ENCODE results near the gene COL6A5. TPM values are rescaled to one million over a fixed set of nuclear protein-coding genes. Genes with fewer than 3 reads are reported as not detected.

Gene COL6A5
- total RNA-seq, 1 experiment from 2014 or later = not detected

- ChIA-PET CTCF (no interaction called here), POLR2A (no interaction called here)
- peaks cover 6% of the 10 kb centered on the region for H3K4me1 Mint-ChIP-seq (ENCODE audit: low read depth, unreplicated experiment)
- BruUV-seq (replicated peaks) = no TSS peak
- no peak for TF ChIP-seq CTCF (IDR thresholded peaks at IDR 0.05; ENCODE audit: insufficient read depth in 1 of 2, low read depth in 1 of 2, low read length in 1 of 2, severe bottlenecking in 1 of 2, unreplicated experiment in 1 of 2)
- no peak for DNase-seq
- no peaks in the 10 kb centered on the region for H3K36me3 Mint-ChIP-seq (ENCODE audit: insufficient read depth, unreplicated experiment)
- Histone ChIP-seq H3K4me1 (no peaks in the 10 kb centered on the region), H3K4me3 (ENCODE audit: low read depth, low read length) (no peak overlapping the region), H3K36me3 (ENCODE audit: control insufficient read depth, insufficient read depth, low read length) (no peaks in the 10 kb centered on the region), H3K27me3 (replicated peaks; ENCODE audit: control insufficient read depth, insufficient read depth, low read length) (no peaks in the 10 kb centered on the region), H3K9me3 (no peaks in the 10 kb centered on the region)
- intact Hi-C loops (cut with micrococcal nuclease; ENCODE audit: unreplicated experiment) = no loop called here
- H3K27me3 Mint-ChIP-seq (ENCODE audit: insufficient read depth, unreplicated experiment) = peaks cover 7% of the 10 kb centered on the region
- no peaks in the 10 kb centered on the region for H3K9me3 Mint-ChIP-seq (ENCODE audit: unreplicated experiment)
- H3K27ac Mint-ChIP-seq (ENCODE audit: unreplicated experiment) = no peak overlapping the region
- H3K4me3 Mint-ChIP-seq (ENCODE audit: unreplicated experiment) = no peak overlapping the region
These were observed 116.6 kb downstream of the COL6A5 start for GRCh38 chr3:130462089-130462488.

GRCh38 chr3:130463221-130463620, 117.7 kb downstream of the COL6A5 start:
- BruUV-seq (replicated peaks) = no TSS peak
- POLR2A ChIA-PET = no interaction called here
- H3K9me3 ChIP-seq = no peaks in the 10 kb centered on the region
- H3K4me1 ChIP-seq = no peaks in the 10 kb centered on the region
- CTCF ChIA-PET = no interaction called here
- no peak for DNase-seq
- no peak overlapping the region for H3K4me3 ChIP-seq (ENCODE audit: low read depth, low read length)
- Mint-ChIP-seq H3K27me3 (ENCODE audit: insufficient read depth, unreplicated experiment) (peaks cover 7% of the 10 kb centered on the region), H3K9me3 (ENCODE audit: unreplicated experiment) (no peaks in the 10 kb centered on the region), H3K36me3 (ENCODE audit: insufficient read depth, unreplicated experiment) (no peaks in the 10 kb centered on the region), H3K4me3 (ENCODE audit: unreplicated experiment) (no peak overlapping the region), H3K4me1 (ENCODE audit: low read depth, unreplicated experiment) (peaks cover under 1% of the 10 kb centered on the region), H3K27ac (ENCODE audit: unreplicated experiment) (no peak overlapping the region)
- H3K27me3 ChIP-seq (replicated peaks; ENCODE audit: control insufficient read depth, insufficient read depth, low read length) = no peaks in the 10 kb centered on the region
- no peak for TF ChIP-seq CTCF (IDR thresholded peaks at IDR 0.05; ENCODE audit: insufficient read depth in 1 of 2, low read depth in 1 of 2, low read length in 1 of 2, severe bottlenecking in 1 of 2, unreplicated experiment in 1 of 2)
- no peaks in the 10 kb centered on the region for H3K36me3 ChIP-seq (ENCODE audit: control insufficient read depth, insufficient read depth, low read length)
- intact Hi-C loops (cut with micrococcal nuclease; ENCODE audit: unreplicated experiment) = no loop called here

- no peaks in the 10 kb centered on the region for H3K4me1 ChIP-seq
These were observed 120.0 kb downstream of the COL6A5 start for GRCh38 chr3:130465521-130465920.

More at GRCh38 chr3:130465521-130465920, 120.0 kb downstream of the COL6A5 start:
- Mint-ChIP-seq H3K4me1 (ENCODE audit: low read depth, unreplicated experiment) (no peaks in the 10 kb centered on the region), H3K27ac (ENCODE audit: unreplicated experiment) (no peak overlapping the region), H3K4me3 (ENCODE audit: unreplicated experiment) (no peak overlapping the region), H3K27me3 (ENCODE audit: insufficient read depth, unreplicated experiment) (peaks cover 7% of the 10 kb centered on the region), H3K36me3 (ENCODE audit: insufficient read depth, unreplicated experiment) (no peaks in the 10 kb centered on the region), H3K9me3 (ENCODE audit: unreplicated experiment) (no peaks in the 10 kb centered on the region)
- DNase-seq = no peak
- ChIA-PET POLR2A (no interaction called here), CTCF (no interaction called here)
- Histone ChIP-seq H3K4me3 (ENCODE audit: low read depth, low read length) (no peak overlapping the region), H3K27me3 (replicated peaks; ENCODE audit: control insufficient read depth, insufficient read depth, low read length) (no peaks in the 10 kb centered on the region), H3K9me3 (no peaks in the 10 kb centered on the region), H3K36me3 (ENCODE audit: control insufficient read depth, insufficient read depth, low read length) (no peaks in the 10 kb centered on the region)
- TF ChIP-seq CTCF (IDR thresholded peaks at IDR 0.05; ENCODE audit: insufficient read depth in 1 of 2, low read depth in 1 of 2, low read length in 1 of 2, severe bottlenecking in 1 of 2, unreplicated experiment in 1 of 2) = no peak
- intact Hi-C loops (cut with micrococcal nuclease; ENCODE audit: unreplicated experiment) = no loop called here
- no TSS peak for BruUV-seq (replicated peaks)

Data from Caco-2 (cell line).